Heart left ventricle (tissue), 16 donors: ENCODE measurements around the gene USP32. TPM values are rescaled to one million over a fixed set of nuclear protein-coding genes. Genes with fewer than 3 reads are reported as not detected.
A peak's percentile ranks its signal among the peaks of the same experiment; 100 is the strongest.

Experiments
- ATAC-seq, 4 donors: fragments of 200-7000 bp; cut with Tn5 transposase; one replicate each; pipeline ENCODE4 v1.9.1; 2020 to 2022; ENCODE audit warnings: moderate library complexity in 4 of 4, mild to moderate bottlenecking in 3 of 4, moderate number of reproducible peaks in 1 of 4
- DNase-seq, 5 donors: peaks; one replicate each; pipeline ENCODE4 v3.0.0-alpha.2; 2020
- H3K27ac ChIP-seq, 12 donors: fragments of 200-600 bp; sonication (generic) in 4 of 12; one replicate each; pipeline versions ENCODE4 v1.5.0 to v1.8.0; 2016 to 2022; ENCODE audit warnings: mild to moderate bottlenecking in 2 of 12
- H3K27me3 ChIP-seq, 9 donors: fragments of 200-600 bp; sonication (generic) in 2 of 9; one replicate each; pipeline versions ENCODE4 v1.5.1 to v1.8.0; 2016 to 2022; ENCODE audit warnings: mild to moderate bottlenecking in 3 of 9
- H3K36me3 ChIP-seq, 9 donors: fragments of 200-600 bp; sonication (generic) in 2 of 9; one replicate each; pipeline versions ENCODE4 v1.5.0 to v1.8.0; 2018 to 2022; ENCODE audit warnings: mild to moderate bottlenecking in 2 of 9
- H3K4me1 ChIP-seq, 12 donors: fragments of 200-600 bp; sonication (generic) in 4 of 12; one replicate each; pipeline versions ENCODE4 v1.5.0 to v1.8.0; 2016 to 2022; ENCODE audit warnings: mild to moderate bottlenecking in 3 of 12
- H3K4me3 ChIP-seq, 12 donors: fragments of 200-600 bp; sonication (generic) in 4 of 12; one replicate each; pipeline versions ENCODE4 v1.5.0 to v1.8.0; 2017 to 2022; ENCODE audit warnings: mild to moderate bottlenecking in 9 of 12, moderate library complexity in 4 of 12
- H3K9me3 ChIP-seq, 12 donors: fragments of 200-600 bp; sonication (generic) in 4 of 12; one replicate each; pipeline versions ENCODE4 v1.5.0 to v1.8.0; 2016 to 2022; ENCODE audit warnings: mild to moderate bottlenecking in 1 of 12
- POLR2A ChIP-seq, 2 donors: fragments of 450-650 bp; IDR thresholded peaks; one replicate each; pipeline ENCODE4 v1.6.1; 2017; ENCODE audit warnings: antibody characterized with exemption in 2 of 2, mild to moderate bottlenecking in 2 of 2, moderate library complexity in 2 of 2
- WGBS, 4 donors: extraction: QIAGEN DNeasy Blood & Tissue Kit in 2 of 4; methylation state at CpG; one replicate each; pipeline versions ENCODE4 v1.1.5 to v1.1.7; 2013 to 2018; 5-methylcytosine and 5-hydroxymethylcytosine counted together
- intact Hi-C, 10 donors: fragments of 100-400 bp; cut with DNase I; formaldehyde crosslinking; loops; one replicate each; pipeline versions ENCODE4 v1.11.1 to v1.14.2; 2022
- polyA plus RNA-seq, 2 donors: library from polyadenylated mRNA; stranded (reverse); fragments of 200-250 nt; gene quantifications; one replicate each; pipeline ENCODE4 v1.2.3, GENCODE V29; 2013
- total RNA-seq, 9 donors: library from RNA; depleted of rRNA in 2 of 9; stranded (reverse); fragments of >200 nt in 2 of 9; fragmentation: NEBNext Ultra II Directional in 3 of 9; extraction: Animal tissue kit (Norgen Biotek cat#: 25700) in 3 of 9; gene quantifications; one replicate each; pipeline versions ENCODE4 v1.1.0 to v1.2.4, GENCODE V29; 2016 to 2023
- TF ChIP-seq, protein P1 (sequence below), 12 donors: fragments of 200-600 bp; sonication (generic) in 4 of 12; IDR thresholded peaks; one replicate each; pipeline versions ENCODE4 v1.5.0 to v1.8.0; 2018 to 2022; ENCODE audit warnings: antibody characterized with exemption in 12 of 12, mild to moderate bottlenecking in 5 of 12
- donor health status: ischemic (EF 13 %, LVEDD 7.1; RV severe dilation, severe dysfunction).
- donor health status: healthy with polysubstance abuse.
- donor health status: DM: no; HTN: yes; CAD: no.
- donor health status: DM: no; HTN: no; CAD: no.
- donor health status: ischemic (EF 25% LVEDD 6.9; RV normal size, moderate dysfunction).
- donor health status: ischemic (EF 25% LVEDD 5.7; RV mildly dilated, moderate dysfunction).
- donor health status: healthy.
- donor health status: DM: yes; HTN: yes; CAD: no.
- donor health status: ischemic (EF 35%, LVEDD 5.7; RV mildly dilated, moderate dysfunction).
- donor health status: nonischemic (EF 11% LVEDD 7.7; RV severe dilation, severe dysfunction).
- donor health status: DM: yes; HTN: yes; CAD: no.
- donor health status: PGD.
- donor health status: ischemic (EF 29% LVEDD 5.4; RV normal size, mild dysfunction).
- donor health status: nonischemic (EF 23%, LVEDD 6.1; RV moderate dilation, normal function).

Gene USP32
- total and polyA plus RNA-seq, 11 donors, result 9.8 to 50.0 (median 30.3) TPM

GRCh38 chr17:60314423-60314822, 77.5 kb downstream of the USP32 start:
- TF ChIP-seq POLR2A (IDR thresholded peaks at IDR 0.05), result no peak
- TF ChIP-seq, protein P1, sequence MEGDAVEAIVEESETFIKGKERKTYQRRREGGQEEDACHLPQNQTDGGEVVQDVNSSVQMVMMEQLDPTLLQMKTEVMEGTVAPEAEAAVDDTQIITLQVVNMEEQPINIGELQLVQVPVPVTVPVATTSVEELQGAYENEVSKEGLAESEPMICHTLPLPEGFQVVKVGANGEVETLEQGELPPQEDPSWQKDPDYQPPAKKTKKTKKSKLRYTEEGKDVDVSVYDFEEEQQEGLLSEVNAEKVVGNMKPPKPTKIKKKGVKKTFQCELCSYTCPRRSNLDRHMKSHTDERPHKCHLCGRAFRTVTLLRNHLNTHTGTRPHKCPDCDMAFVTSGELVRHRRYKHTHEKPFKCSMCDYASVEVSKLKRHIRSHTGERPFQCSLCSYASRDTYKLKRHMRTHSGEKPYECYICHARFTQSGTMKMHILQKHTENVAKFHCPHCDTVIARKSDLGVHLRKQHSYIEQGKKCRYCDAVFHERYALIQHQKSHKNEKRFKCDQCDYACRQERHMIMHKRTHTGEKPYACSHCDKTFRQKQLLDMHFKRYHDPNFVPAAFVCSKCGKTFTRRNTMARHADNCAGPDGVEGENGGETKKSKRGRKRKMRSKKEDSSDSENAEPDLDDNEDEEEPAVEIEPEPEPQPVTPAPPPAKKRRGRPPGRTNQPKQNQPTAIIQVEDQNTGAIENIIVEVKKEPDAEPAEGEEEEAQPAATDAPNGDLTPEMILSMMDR (IDR thresholded peaks at IDR 0.05), result no peak
- Histone ChIP-seq H3K4me3 (no peak overlapping the region), H3K36me3 (no peaks in the 10 kb centered on the region), H3K9me3 (no peaks in the 10 kb centered on the region), H3K27me3 (no peaks in the 10 kb centered on the region), H3K4me1 (peaks cover 0 to 6% (median 0%) of the 10 kb centered on the region in 12 donors), H3K27ac (no peak overlapping the region)
- intact Hi-C loops, result no loop called here
- ATAC-seq (no peak), DNase-seq (no peak)
- 94 to 96% (median 94%) methylated on average over 1 of the region's 1 CpG for WGBS, 4 donors

- H3K4me3 ChIP-seq, result no peak overlapping the region
- peaks cover 0 to 3% (median 0%) of the 10 kb centered on the region in 9 donors for H3K36me3 ChIP-seq
- TF ChIP-seq POLR2A (IDR thresholded peaks at IDR 0.05), result no peak
- TF ChIP-seq, protein P1 (IDR thresholded peaks at IDR 0.05), result no peak
- no peaks in the 10 kb centered on the region for H3K27me3 ChIP-seq
- intact Hi-C loops, result no loop called here
- H3K9me3 ChIP-seq, result no peaks in the 10 kb centered on the region
- WGBS, 4 donors, result 85 to 92% (median 88%) methylated on average over 2 of the region's 2 CpGs
- DNase-seq (no peak), ATAC-seq (no peak)
- H3K27ac ChIP-seq, result no peak overlapping the region
- peaks cover 0 to 6% (median 0%) of the 10 kb centered on the region in 12 donors for H3K4me1 ChIP-seq
Measured at GRCh38 chr17:60311936-60312335, 80.0 kb downstream of the USP32 start.

- Histone ChIP-seq H3K4me1 (peaks cover 0 to 6% (median 0%) of the 10 kb centered on the region in 12 donors), H3K9me3 (no peaks in the 10 kb centered on the region), H3K27me3 (no peaks in the 10 kb centered on the region), H3K36me3 (peaks cover 0 to 3% (median 0%) of the 10 kb centered on the region in 9 donors), H3K4me3 (no peak overlapping the region), H3K27ac (no peak overlapping the region)
- intact Hi-C loops, result no loop called here
- 95 to 100% (median 97%) methylated on average over 2 of the region's 2 CpGs for whole genome bisulfite sequencing, 4 donors
- TF ChIP-seq, protein P1 (IDR thresholded peaks at IDR 0.05), result no peak
- no peak for ATAC-seq
- DNase-seq, result no peak
Measured at GRCh38 chr17:60311186-60311585, 80.7 kb downstream of the USP32 start.

- H3K27ac ChIP-seq, result peak overlapping the region in 1 of 12 donors; percentile 38
- WGBS, 4 donors, result 59 to 77% (median 67%) methylated on average over 4 of the region's 4 CpGs
- peaks cover 0 to 30% (median 0%) of the 10 kb centered on the region in 12 donors for H3K4me1 ChIP-seq
- DNase-seq, result no peak
- H3K36me3 ChIP-seq, result peaks cover 0 to 12% (median 0%) of the 10 kb centered on the region in 9 donors
- H3K4me3 ChIP-seq, result no peak overlapping the region
- no peak for TF ChIP-seq POLR2A (IDR thresholded peaks at IDR 0.05)
- TF ChIP-seq, protein P1 (IDR thresholded peaks at IDR 0.05), result no peak
- no peaks in the 10 kb centered on the region for H3K9me3 ChIP-seq
- no peaks in the 10 kb centered on the region for H3K27me3 ChIP-seq
- intact Hi-C loops, result no loop called here
- ATAC-seq, result peak in 3 of 4 donors; percentile 46 to 75 (median 64)
Measured at GRCh38 chr17:60305141-60305540, 86.8 kb downstream of the USP32 start.
